SH-SY5Y (cell line): Measurements from ENCODE around the gene GDF15.

Experiments used
- GATA2 ChIP-seq: IDR thresholded peaks from 2 replicates; pipeline ENCODE4 v1.6.1; 2011; ENCODE audit warnings: mild to moderate bottlenecking, low read depth, low read length
- GATA3 ChIP-seq: IDR thresholded peaks from 2 replicates; pipeline ENCODE4 v1.6.1; 2011; ENCODE audit warnings: low read depth, mild to moderate bottlenecking, low read length, moderate library complexity

DNA sequence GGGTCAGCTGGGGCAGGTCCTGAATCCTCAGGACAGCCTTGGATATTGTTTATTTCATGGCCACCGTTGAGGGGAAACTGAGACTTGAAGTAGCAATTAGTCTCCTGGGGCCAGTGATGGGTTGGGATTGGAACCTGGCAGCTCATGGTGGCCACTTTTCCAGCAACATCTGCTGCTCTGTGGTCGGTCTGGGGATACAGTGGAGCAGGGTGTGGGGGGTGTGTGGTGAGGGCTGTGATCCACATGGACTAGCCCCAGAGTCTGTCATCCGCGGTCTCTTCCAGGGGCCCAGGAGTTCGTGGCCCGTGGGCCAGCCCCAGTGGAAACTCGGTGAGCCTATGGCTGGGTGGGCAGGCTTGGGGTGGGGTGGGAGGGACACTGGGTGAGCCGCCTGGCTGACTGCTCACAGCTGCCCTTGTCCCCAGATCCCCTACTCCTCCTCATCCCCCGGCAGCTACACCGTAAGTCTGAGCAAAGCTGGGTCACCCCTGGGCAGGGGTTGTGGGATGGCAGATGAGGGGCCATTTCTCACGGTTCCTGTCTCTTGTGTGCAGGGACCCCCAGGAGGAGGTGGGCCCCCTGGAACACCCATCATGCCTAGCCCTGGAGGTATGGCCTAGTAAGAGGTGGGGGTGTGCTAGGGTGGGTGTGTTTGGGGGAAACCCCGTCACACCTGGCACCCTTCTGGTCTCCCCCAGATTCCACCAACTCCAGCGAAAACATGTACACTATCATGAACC, 46.5 kb downstream of the GDF15 start:
- TF ChIP-seq GATA2 (no peak), GATA3 (no peak)
